ENCODE data around the gene FER. TPM values are rescaled to one million over a fixed set of nuclear protein-coding genes. Genes with fewer than 3 reads are reported as not detected.

The FER gene
- total and polyA plus RNA-seq, 9 of the 15 experiments (the other 6 are each of a cell fraction or from before 2014, with no cell fraction given), result 6.7 to 18.2 (median 8.9) TPM

GRCh38 chr5:108947164-108947563 is 199.5 kb downstream of the FER start:
- Histone ChIP-seq H3K9ac (ENCODE audit: insufficient read depth in 1 of 2, low read depth in 2 of 2, low read length in 2 of 2) (no peak overlapping the region), H3K4me1 (replicated peaks in 1 of 2; ENCODE audit: control insufficient read depth in 2 of 2, insufficient read depth in 2 of 2, low read length in 2 of 2) (no peaks in the 10 kb centered on the region; a peak in 1 of 5 replicates), H4K20me1 (replicated peaks; ENCODE audit: control insufficient read depth, insufficient read depth, low read length) (no peaks in the 10 kb centered on the region), H2AFZ (ENCODE audit: low read depth, low read length) (no peak overlapping the region), H3K9me3 (replicated peaks; ENCODE audit: control insufficient read depth, insufficient read depth, low read depth, low read length) (no peaks in the 10 kb centered on the region), H3K36me3 (ENCODE audit: control insufficient read depth, insufficient read depth, low read length) (no peaks in the 10 kb centered on the region), H3K9me1 (ENCODE audit: control insufficient read depth, insufficient read depth, low read length) (no peaks in the 10 kb centered on the region), H3K4me3 (no peak overlapping the region), H3K27ac (ENCODE audit: extremely low read depth, low read depth, low read length) (no peak overlapping the region), H3K4me2 (ENCODE audit: insufficient read depth, low read length) (no peak overlapping the region), H3K79me2 (ENCODE audit: control insufficient read depth, insufficient read depth, low read length) (no peaks in the 10 kb centered on the region), H3K27me3 (ENCODE audit: control insufficient read depth in 2 of 2, insufficient read depth in 2 of 2, low read length in 2 of 2) (no peaks in the 10 kb centered on the region)
- ATAC-seq, result no peak
- POLR2A ChIA-PET, result no interaction called here
- CTCF ChIA-PET (ENCODE audit: low intra/inter-chr PET ratio), result no interaction called here
- TF ChIP-seq ZNF316 (IDR thresholded peaks at IDR 0.05), result no peak
- no peak for TF ChIP-seq SMARCB1 (IDR thresholded peaks at IDR 0.05; ENCODE audit: insufficient read length, low read depth)
- no peak for TF ChIP-seq YBX1 (IDR thresholded peaks at IDR 0.05)
- TF ChIP-seq FOS (IDR thresholded peaks at IDR 0.05; ENCODE audit: extremely low read depth, insufficient read length), result no peak
- TF ChIP-seq AFF1 (IDR thresholded peaks at IDR 0.05; ENCODE audit: low read depth in 1 of 2, partially characterized antibody in 2 of 2), result no peak
- TF ChIP-seq ATF7 (IDR thresholded peaks at IDR 0.05), result no peak
- no peak for TF ChIP-seq SRSF9 (IDR thresholded peaks at IDR 0.05; ENCODE audit: borderline replicate concordance, low read depth, low read length)
- no peak for TF ChIP-seq TBP (optimal IDR thresholded peaks at IDR 0.05; ENCODE audit: low read depth, low read length)
- no peak for TF ChIP-seq ASH1L (IDR thresholded peaks at IDR 0.05; ENCODE audit: borderline replicate concordance, low read depth, partially characterized antibody)
- TF ChIP-seq BACH1 (tag; IDR thresholded peaks at IDR 0.05), result no peak
- no peak for TF ChIP-seq POLR3G (IDR thresholded peaks at IDR 0.05; ENCODE audit: extremely low read depth, insufficient read length, insufficient replicate concordance)
- TF ChIP-seq MLLT1 (IDR thresholded peaks at IDR 0.05), result no peak
- no peak for TF ChIP-seq TSHZ1 (CRISPR knock-in tag; IDR thresholded peaks at IDR 0.05)
- TF ChIP-seq CAMTA2 (CRISPR knock-in tag; conservative IDR thresholded peaks at IDR 0.05), result no peak
- no TSS peak for BruUV-seq (replicated peaks)
- in situ Hi-C loops (cut with MboI) (no loop called here), intact Hi-C loops (cut with micrococcal nuclease) (no loop called here)
- WGBS (ENCODE audit: insufficient coverage, low coverage, missing lambda C conversion rate), result 80% methylated on average over 1 of the region's 1 CpG
- FAIRE-seq, result no peak
- DNase-seq (ENCODE audit: extremely low read depth in 1 of 4, low spot score in 3 of 4), result no peak
